Caco-2 (cell line): ENCODE results near the gene S100A16. TPM values are rescaled to one million over a fixed set of nuclear protein-coding genes. Genes with fewer than 3 reads are reported as not detected.

Source experiments
- BruUV-seq: library from RNA; stranded (reverse); fragments of 400-500 nt; replicated peaks from 2 replicates; lab custom pipeline; 2021; lab: Mats Ljungman, UMichigan
- CTCF ChIA-PET: fragments of 300-600 bp; sonication (Branson Sonifier 250); formaldehyde crosslinking; loops from one replicate; lab custom pipeline; 2022; ENCODE audit warnings: antibody characterized with exemption; lab: Charles Lee
- POLR2A ChIA-PET: fragments of 300-600 bp; sonication (Branson Sonifier 250); formaldehyde crosslinking; loops from one replicate; lab custom pipeline; 2022; ENCODE audit warnings: antibody characterized with exemption; lab: Charles Lee
- DNase-seq, 2 experiments: peaks; one replicate each; pipeline versions ENCODE4 v3.0.0 to v3.0.0-alpha.2; 2020 to 2022
- H3K27me3 ChIP-seq: replicated peaks from 2 replicates; pipeline ENCODE4 v1.6.0; 2011; ENCODE audit warnings: low read length; ENCODE audit not compliant: control insufficient read depth, insufficient read depth
- H3K36me3 ChIP-seq: 2 replicates; pipeline ENCODE4 v1.5.1; 2011; ENCODE audit warnings: low read length; ENCODE audit not compliant: control insufficient read depth, insufficient read depth
- H3K4me1 ChIP-seq: fragments of 250-450 bp; sonication (Bioruptor Pico); 2 replicates; pipeline ENCODE4 v1.5.1; 2020; ENCODE audit warnings: mild to moderate bottlenecking
- H3K4me3 ChIP-seq: 2 replicates; pipeline ENCODE4 v1.5.1; 2011; ENCODE audit warnings: low read depth, mild to moderate bottlenecking, control low read depth, low read length
- H3K9me3 ChIP-seq: fragments of 250-450 bp; sonication (Bioruptor Pico); 2 replicates; pipeline ENCODE4 v1.5.1; 2020; ENCODE audit warnings: mild to moderate bottlenecking, moderate library complexity
- H3K27ac Mint-ChIP-seq: one replicate; pipeline ENCODE4 v1.8.0; 2022; ENCODE audit warnings: mixed read lengths; ENCODE audit not compliant: unreplicated experiment
- H3K27me3 Mint-ChIP-seq: one replicate; pipeline ENCODE4 v1.8.0; 2022; ENCODE audit warnings: mixed read lengths; ENCODE audit not compliant: insufficient read depth, unreplicated experiment
- H3K36me3 Mint-ChIP-seq: one replicate; pipeline ENCODE4 v1.8.0; 2022; ENCODE audit warnings: mild to moderate bottlenecking, mixed read lengths; ENCODE audit not compliant: insufficient read depth, unreplicated experiment
- H3K4me1 Mint-ChIP-seq: one replicate; pipeline ENCODE4 v1.8.0; 2022; ENCODE audit warnings: low read depth, mixed read lengths; ENCODE audit not compliant: unreplicated experiment
- H3K4me3 Mint-ChIP-seq: one replicate; pipeline ENCODE4 v1.8.0; 2022; ENCODE audit warnings: mild to moderate bottlenecking, moderate library complexity, mixed read lengths; ENCODE audit not compliant: unreplicated experiment
- H3K9me3 Mint-ChIP-seq: one replicate; pipeline ENCODE4 v1.8.0; 2022; ENCODE audit warnings: mixed read lengths; ENCODE audit not compliant: unreplicated experiment
- CTCF ChIP-seq, 2 experiments: fragments of 200-600 bp in 1 of 2; IDR thresholded peaks; 1 replicate in 1 of 2; 2 replicates in 1 of 2; pipeline versions ENCODE4 v1.5.1 to v1.8.0; 2011 to 2022; ENCODE audit warnings: antibody characterized with exemption in 1 of 2, control low read depth in 1 of 2, inconsistent platforms in 1 of 2, low read depth in 1 of 2, low read length in 1 of 2, mild to moderate bottlenecking in 1 of 2, moderate library complexity in 1 of 2; ENCODE audit not compliant: insufficient read depth in 1 of 2, severe bottlenecking in 1 of 2, unreplicated experiment in 1 of 2
- intact Hi-C: fragments of 100-400 bp; cut with micrococcal nuclease; formaldehyde crosslinking; loops from one replicate; pipeline ENCODE4 v1.10.0; 2022; ENCODE audit not compliant: unreplicated experiment
- total RNA-seq: library from RNA; stranded (reverse); gene quantifications from 2 replicates; pipeline ENCODE4 v1.2.3, GENCODE V29; 2022

The S100A16 gene
- total RNA-seq, 1 experiment from 2014 or later, result 243 TPM

GRCh38 chr1:153659656-153660055, 46.7 kb upstream of the S100A16 start:
- no peak for TF ChIP-seq CTCF (IDR thresholded peaks at IDR 0.05; ENCODE audit: insufficient read depth in 1 of 2, low read depth in 1 of 2, low read length in 1 of 2, severe bottlenecking in 1 of 2, unreplicated experiment in 1 of 2)
- no peak for DNase-seq
- Histone ChIP-seq H3K4me3 (peak overlapping the region; percentile 70), H3K9me3 (no peaks in the 10 kb centered on the region), H3K36me3 (peaks cover 10% of the 10 kb centered on the region; the same call in 1 of the 2 replicates), H3K4me1 (peaks cover 12% of the 10 kb centered on the region), H3K27me3 (no peaks in the 10 kb centered on the region)
- Mint-ChIP-seq H3K27me3 (no peaks in the 10 kb centered on the region), H3K4me3 (peak overlapping the region; percentile 97), H3K27ac (peak overlapping the region; percentile 91), H3K4me1 (peaks cover 7% of the 10 kb centered on the region), H3K9me3 (no peaks in the 10 kb centered on the region), H3K36me3 (peaks cover 14% of the 10 kb centered on the region)
- intact Hi-C loops, result loop anchor here (1.0 kb wide), 1 partner anchor 12 kb away; no protein-coding TSS in a partner anchor
- POLR2A ChIA-PET, result interaction anchor here (0.9 to 1.8 kb wide), 3 partner anchors 26 to 43 kb away, joined by 4 to 19 read pairs (median 5); partner anchors contain the start of genes CHTOP and S100A14
- BruUV-seq, result no TSS peak
- CTCF ChIA-PET, result no interaction called here

GRCh38 chr1:153659175-153659534, 46.2 kb upstream of the S100A16 start:
- peak overlapping the region; percentile 91 for H3K27ac Mint-ChIP-seq
- Histone ChIP-seq H3K4me3 (peak overlapping the region; percentile 70), H3K27me3 (no peaks in the 10 kb centered on the region), H3K36me3 (peaks cover 8% of the 10 kb centered on the region; the same call in 1 of the 2 replicates), H3K9me3 (no peaks in the 10 kb centered on the region), H3K4me1 (peaks cover 17% of the 10 kb centered on the region)
- H3K36me3 Mint-ChIP-seq, result peaks cover 14% of the 10 kb centered on the region
- no peaks in the 10 kb centered on the region for H3K27me3 Mint-ChIP-seq
- no peak for DNase-seq
- TF ChIP-seq CTCF (IDR thresholded peaks at IDR 0.05; ENCODE audit: insufficient read depth in 1 of 2, low read depth in 1 of 2, low read length in 1 of 2, severe bottlenecking in 1 of 2, unreplicated experiment in 1 of 2), result no peak
- POLR2A ChIA-PET, result interaction anchor here (0.9 to 1.8 kb wide), 3 partner anchors 26 to 46 kb away, joined by 3 to 5 read pairs (median 4); partner anchors contain the start of genes CHTOP and S100A16
- intact Hi-C loops, result loop anchor here (1.0 kb wide), 1 partner anchor 12 kb away; no protein-coding TSS in a partner anchor
- BruUV-seq, result TSS peak; percentile 78
- peak overlapping the region; percentile 97 for H3K4me3 Mint-ChIP-seq
- CTCF ChIA-PET, result no interaction called here
- no peaks in the 10 kb centered on the region for H3K9me3 Mint-ChIP-seq
- H3K4me1 Mint-ChIP-seq, result peaks cover 12% of the 10 kb centered on the region

GRCh38 chr1:153658400-153659174, 45.6 kb upstream of the S100A16 start, which contains the start of gene SNAPIN:
SNAPIN (plus strand) TSS chr1:153658703; CDS start chr1:153658744, 41 bp downstream.
- no peaks in the 10 kb centered on the region for H3K9me3 Mint-ChIP-seq
- H3K4me3 Mint-ChIP-seq, result peak within 1 kb of the TSS; percentile 97
- Histone ChIP-seq H3K36me3 (peaks cover 8% of the 10 kb centered on the region; the same call in 1 of the 2 replicates), H3K4me1 (peaks cover 22% of the 10 kb centered on the region), H3K27me3 (no peaks in the 10 kb centered on the region), H3K4me3 (peak within 1 kb of the TSS; percentile 70), H3K9me3 (no peaks in the 10 kb centered on the region)
- intact Hi-C loops, result loop anchor here (1.0 kb wide), 1 partner anchor 13 kb away; no protein-coding TSS in a partner anchor
- peak; percentile 93 to 95 for DNase-seq
- ChIA-PET CTCF (no interaction called here), POLR2A (interaction anchor here (0.6 to 1.8 kb wide), 4 partner anchors 25 to 46 kb away, joined by 3 to 5 read pairs (median 4); partner anchors contain the start of genes CHTOP, S100A13 and S100A16)
- H3K36me3 Mint-ChIP-seq, result peaks cover 14% of the 10 kb centered on the region
- no TSS peak for BruUV-seq
- peak within 1 kb of the TSS; percentile 91 for H3K27ac Mint-ChIP-seq
- TF ChIP-seq CTCF (IDR thresholded peaks at IDR 0.05; ENCODE audit: insufficient read depth in 1 of 2, low read depth in 1 of 2, low read length in 1 of 2, severe bottlenecking in 1 of 2, unreplicated experiment in 1 of 2), result no peak
- no peaks in the 10 kb centered on the region for H3K27me3 Mint-ChIP-seq
- H3K4me1 Mint-ChIP-seq, result peaks cover 16% of the 10 kb centered on the region
